Ovary (tissue), 3 donors: ENCODE data around the gene PVR.

Experiments
- EP300 ChIP-seq: sonication (generic); formaldehyde crosslinking; IDR thresholded peaks from one replicate; pipeline ENCODE4 v1.6.1; 2017; ENCODE audit warnings: antibody characterized with exemption
- POLR2A ChIP-seq: fragments of 450-650 bp; IDR thresholded peaks from one replicate; pipeline ENCODE4 v1.6.1; 2017; ENCODE audit warnings: antibody characterized with exemption, mild to moderate bottlenecking, moderate library complexity
- TF ChIP-seq, protein P1 (sequence below), 3 donors: fragments of 450-650 bp in 2 of 3; fragments of 200-600 bp in 1 of 3; IDR thresholded peaks; one replicate each; pipeline versions ENCODE4 v1.5.1 to v1.8.0; 2016 to 2022; ENCODE audit warnings: antibody characterized with exemption in 3 of 3, mild to moderate bottlenecking in 1 of 3
- donor health status: DM: no; HTN: no; CAD: no.

DNA sequence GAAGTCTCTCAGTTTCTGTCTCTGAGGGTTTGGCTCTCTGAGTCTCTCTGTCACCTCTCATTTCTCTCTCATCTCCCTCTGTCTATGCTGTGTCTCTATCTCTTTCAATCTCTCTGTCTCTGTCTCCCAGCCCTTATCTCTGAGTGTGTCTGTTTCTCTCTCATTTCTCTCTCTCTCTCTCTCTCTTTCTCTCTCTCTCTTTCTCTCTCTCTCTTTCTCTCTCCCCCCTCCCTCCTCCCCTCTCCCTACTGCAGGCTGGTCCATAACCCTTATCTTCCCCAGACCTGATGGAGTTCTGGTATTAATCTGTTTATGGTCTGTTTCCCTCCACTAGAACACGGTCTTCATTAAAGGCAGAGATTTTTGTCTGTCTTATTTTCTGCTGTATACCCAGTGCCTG is 1.3 kb upstream of the PVR start:
- TF ChIP-seq POLR2A, result no peak
- TF ChIP-seq EP300, result no peak
- TF ChIP-seq, protein P1, sequence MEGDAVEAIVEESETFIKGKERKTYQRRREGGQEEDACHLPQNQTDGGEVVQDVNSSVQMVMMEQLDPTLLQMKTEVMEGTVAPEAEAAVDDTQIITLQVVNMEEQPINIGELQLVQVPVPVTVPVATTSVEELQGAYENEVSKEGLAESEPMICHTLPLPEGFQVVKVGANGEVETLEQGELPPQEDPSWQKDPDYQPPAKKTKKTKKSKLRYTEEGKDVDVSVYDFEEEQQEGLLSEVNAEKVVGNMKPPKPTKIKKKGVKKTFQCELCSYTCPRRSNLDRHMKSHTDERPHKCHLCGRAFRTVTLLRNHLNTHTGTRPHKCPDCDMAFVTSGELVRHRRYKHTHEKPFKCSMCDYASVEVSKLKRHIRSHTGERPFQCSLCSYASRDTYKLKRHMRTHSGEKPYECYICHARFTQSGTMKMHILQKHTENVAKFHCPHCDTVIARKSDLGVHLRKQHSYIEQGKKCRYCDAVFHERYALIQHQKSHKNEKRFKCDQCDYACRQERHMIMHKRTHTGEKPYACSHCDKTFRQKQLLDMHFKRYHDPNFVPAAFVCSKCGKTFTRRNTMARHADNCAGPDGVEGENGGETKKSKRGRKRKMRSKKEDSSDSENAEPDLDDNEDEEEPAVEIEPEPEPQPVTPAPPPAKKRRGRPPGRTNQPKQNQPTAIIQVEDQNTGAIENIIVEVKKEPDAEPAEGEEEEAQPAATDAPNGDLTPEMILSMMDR (IDR thresholded peaks at IDR 0.05), result no peak
